Activated T-cell treated with anti-CD3 and anti-CD28 coated beads, Interleukin-2, amount 50 U/mL, for 4 hours (primary cell): Measurements from ENCODE around the gene ASXL1. TPM values are rescaled to one million over a fixed set of nuclear protein-coding genes. Genes with fewer than 3 reads are reported as not detected.
"Not testable (repeated sequence)": the region's sequence is repeated elsewhere in the genome, so short reads cannot be mapped to it uniquely, and the experiment has no call there.

ENCODE experiments used
- ATAC-seq, 2 donors: fragments of 200-7000 bp; cut with Tn5 transposase; one replicate each; pipeline ENCODE4 v1.10.0; 2021
- DNase-seq: peaks from one replicate; pipeline ENCODE4 v3.0.0-alpha.2; 2020
- H3K27me3 Mint-ChIP-seq: one replicate; pipeline ENCODE4 v1.8.0; 2021; ENCODE audit warnings: low read depth, mixed read lengths
- H3K36me3 Mint-ChIP-seq: one replicate; pipeline ENCODE4 v1.8.0; 2022; ENCODE audit warnings: mixed read lengths; ENCODE audit not compliant: insufficient read depth
- H3K4me1 Mint-ChIP-seq: one replicate; pipeline ENCODE4 v1.8.0; 2021; ENCODE audit warnings: low read depth, mixed read lengths
- H3K4me3 Mint-ChIP-seq: one replicate; pipeline ENCODE4 v1.8.0; 2021; ENCODE audit warnings: mild to moderate bottlenecking, moderate library complexity, mixed read lengths
- H3K9me3 Mint-ChIP-seq: one replicate; pipeline ENCODE4 v1.8.0; 2021; ENCODE audit warnings: mixed read lengths
- total RNA-seq, 3 donors: library from RNA; stranded (reverse); gene quantifications; one replicate each; pipeline ENCODE4 v1.2.1, GENCODE V29; 2021

Gene ASXL1
- total RNA-seq, 3 donors from 2014 or later = 138 to 194 (median 149) TPM

- Mint-ChIP-seq H3K27me3 (no peaks in the 10 kb centered on the region), H3K4me3 (no peak overlapping the region), H3K36me3 (peaks cover 39% of the 10 kb centered on the region), H3K4me1 (peaks cover 50% of the 10 kb centered on the region), H3K9me3 (peaks cover 8% of the 10 kb centered on the region)
- ATAC-seq = no peak
- no peak for DNase-seq
These were observed 32.9 kb downstream of the ASXL1 start for GRCh38 chr20:32391003-32391402.

GRCh38 chr20:32395066-32395465 lies 36.9 kb downstream of the ASXL1 start:
- Mint-ChIP-seq H3K36me3 (peaks cover 41% of the 10 kb centered on the region), H3K9me3 (peaks cover 8% of the 10 kb centered on the region), H3K4me1 (peaks cover 37% of the 10 kb centered on the region), H3K4me3 (no peak overlapping the region), H3K27me3 (no peaks in the 10 kb centered on the region)
- no peak for DNase-seq
- no peak for ATAC-seq

GRCh38 chr20:32396646-32397160 lies 38.6 kb downstream of the ASXL1 start:
- Mint-ChIP-seq H3K36me3 (peaks cover 47% of the 10 kb centered on the region), H3K27me3 (no peaks in the 10 kb centered on the region)

GRCh38 chr20:32397567-32398084 lies 39.5 kb downstream of the ASXL1 start:
- Mint-ChIP-seq H3K9me3 (peaks cover 8% of the 10 kb centered on the region), H3K27me3 (no peaks in the 10 kb centered on the region), H3K36me3 (peaks cover 49% of the 10 kb centered on the region), H3K4me1 (peaks cover 42% of the 10 kb centered on the region), H3K4me3 (no peak overlapping the region)
- DNase-seq = no peak
- no peak for ATAC-seq

More at GRCh38 chr20:32396646-32397160, 38.6 kb downstream of the ASXL1 start:
- ATAC-seq = no peak
- peaks cover 40% of the 10 kb centered on the region for H3K4me1 Mint-ChIP-seq
- no peak for DNase-seq
- no peak overlapping the region for H3K4me3 Mint-ChIP-seq
- peaks cover 8% of the 10 kb centered on the region for H3K9me3 Mint-ChIP-seq

- Mint-ChIP-seq H3K27me3 (no peaks in the 10 kb centered on the region), H3K9me3 (peaks cover 2% of the 10 kb centered on the region), H3K36me3 (peaks cover 41% of the 10 kb centered on the region), H3K4me3 (no peak overlapping the region), H3K4me1 (peaks cover 48% of the 10 kb centered on the region)
- ATAC-seq (no peak), DNase-seq (no peak)
These were observed 42.3 kb downstream of the ASXL1 start for GRCh38 chr20:32400476-32400875.

- DNase-seq = no peak
- H3K9me3 Mint-ChIP-seq = no peaks in the 10 kb centered on the region
- H3K36me3 Mint-ChIP-seq = peaks cover 36% of the 10 kb centered on the region
- no peaks in the 10 kb centered on the region for H3K27me3 Mint-ChIP-seq
- no peak for ATAC-seq
- H3K4me1 Mint-ChIP-seq = peaks cover 65% of the 10 kb centered on the region
- H3K4me3 Mint-ChIP-seq = no peak overlapping the region
These were observed 45.9 kb downstream of the ASXL1 start for GRCh38 chr20:32404017-32404416.

- no peak for DNase-seq
- H3K9me3 Mint-ChIP-seq = no peaks in the 10 kb centered on the region
- H3K4me3 Mint-ChIP-seq = peak overlapping the region; percentile 58
- ATAC-seq = no peak
- peaks cover 51% of the 10 kb centered on the region for H3K4me1 Mint-ChIP-seq
- H3K27me3 Mint-ChIP-seq = no peaks in the 10 kb centered on the region
- peaks cover 18% of the 10 kb centered on the region for H3K36me3 Mint-ChIP-seq
These were observed 48.6 kb downstream of the ASXL1 start for GRCh38 chr20:32406701-32407100.

GRCh38 chr20:32407131-32407750 lies 49.1 kb downstream of the ASXL1 start:
- Mint-ChIP-seq H3K4me3 (peak overlapping the region; percentile 58), H3K4me1 (peaks cover 54% of the 10 kb centered on the region), H3K36me3 (peaks cover 15% of the 10 kb centered on the region)
- H3K9me3 Mint-ChIP-seq, H3K27me3 Mint-ChIP-seq: not testable (repeated sequence)
- DNase-seq (peak; percentile 57), ATAC-seq (peak; percentile 98 to 99)

GRCh38 chr20:32411955-32412706 lies 54.0 kb downstream of the ASXL1 start:
- H3K4me3 Mint-ChIP-seq = no peak overlapping the region
- DNase-seq = no peak

GRCh38 chr20:32415494-32415893 lies 57.4 kb downstream of the ASXL1 start:
- H3K9me3 Mint-ChIP-seq = no peaks in the 10 kb centered on the region
- H3K4me3 Mint-ChIP-seq = no peak overlapping the region
- no peaks in the 10 kb centered on the region for H3K27me3 Mint-ChIP-seq
- ATAC-seq (peak in 1 of 2 donors; percentile 18), DNase-seq (no peak)
- peaks cover 54% of the 10 kb centered on the region for H3K4me1 Mint-ChIP-seq
- H3K36me3 Mint-ChIP-seq = peaks cover 22% of the 10 kb centered on the region

More at GRCh38 chr20:32411955-32412706, 54.0 kb downstream of the ASXL1 start:
- H3K4me1 Mint-ChIP-seq = peaks cover 59% of the 10 kb centered on the region
- no peaks in the 10 kb centered on the region for H3K9me3 Mint-ChIP-seq
- no peak for ATAC-seq
- H3K27me3 Mint-ChIP-seq = no peaks in the 10 kb centered on the region
- H3K36me3 Mint-ChIP-seq = peaks cover 13% of the 10 kb centered on the region

- no peak for ATAC-seq
- peaks cover 55% of the 10 kb centered on the region for H3K4me1 Mint-ChIP-seq
- DNase-seq = no peak
- peaks cover 25% of the 10 kb centered on the region for H3K36me3 Mint-ChIP-seq
- no peak overlapping the region for H3K4me3 Mint-ChIP-seq
- H3K9me3 Mint-ChIP-seq = no peaks in the 10 kb centered on the region
- no peaks in the 10 kb centered on the region for H3K27me3 Mint-ChIP-seq
These were observed 58.1 kb downstream of the ASXL1 start for GRCh38 chr20:32416206-32416605.

- no peaks in the 10 kb centered on the region for H3K9me3 Mint-ChIP-seq
- no peak overlapping the region for H3K4me3 Mint-ChIP-seq
- H3K4me1 Mint-ChIP-seq = peaks cover 45% of the 10 kb centered on the region
- peaks cover 22% of the 10 kb centered on the region for H3K36me3 Mint-ChIP-seq
- DNase-seq = no peak
- no peak for ATAC-seq
- H3K27me3 Mint-ChIP-seq = no peaks in the 10 kb centered on the region
These were observed 60.2 kb downstream of the ASXL1 start for GRCh38 chr20:32418376-32418775.

- Mint-ChIP-seq H3K4me1 (peaks cover 24% of the 10 kb centered on the region), H3K36me3 (peaks cover 18% of the 10 kb centered on the region), H3K27me3 (no peaks in the 10 kb centered on the region), H3K4me3 (no peak overlapping the region), H3K9me3 (no peaks in the 10 kb centered on the region)
- ATAC-seq (no peak), DNase-seq (no peak)
These were observed 63.2 kb downstream of the ASXL1 start for GRCh38 chr20:32421290-32421689.

GRCh38 chr20:32427996-32428395 lies 69.9 kb downstream of the ASXL1 start:
- DNase-seq = no peak
- Mint-ChIP-seq H3K27me3 (no peaks in the 10 kb centered on the region), H3K9me3 (no peaks in the 10 kb centered on the region), H3K4me3 (no peak overlapping the region), H3K4me1 (peaks cover 4% of the 10 kb centered on the region), H3K36me3 (peaks cover 40% of the 10 kb centered on the region)
- ATAC-seq = no peak
